GM21717 (cell line): Measurements from ENCODE around the gene ZNF837.

Experiments
- ATAC-seq: cut with Tn5 transposase; IDR thresholded peaks from one replicate; pipeline ENCODE4 v1.9.1; 2021; ENCODE audit warnings: mild to moderate bottlenecking, moderate library complexity; ENCODE audit not compliant: unreplicated experiment

ZNF837 gene

GRCh38 chr19:58372311-58373133, 8.3 kb downstream of the ZNF837 start:
- no peak for ATAC-seq

- no peak for ATAC-seq
Observed at GRCh38 chr19:58368561-58369360, 12.1 kb downstream of the ZNF837 start.

GRCh38 chr19:58367698-58368454, 13.0 kb downstream of the ZNF837 start:
- ATAC-seq: no peak

GRCh38 chr19:58366585-58367430, 14.0 kb downstream of the ZNF837 start:
- no peak for ATAC-seq

- ATAC-seq: no peak
Observed at GRCh38 chr19:58364146-58364545, 16.7 kb downstream of the ZNF837 start.

- peak; percentile 81 for ATAC-seq
Observed at GRCh38 chr19:58362272-58362994, 18.4 kb downstream of the ZNF837 start, which contains the start of gene ZNF497. TSS of gene ZNF497 (minus strand) at chr19:58362751. CDS start at chr19:58357635, 5,116 bp downstream.

GRCh38 chr19:58361900-58362271, 18.9 kb downstream of the ZNF837 start:
- ATAC-seq: no peak

GRCh38 chr19:58357481-58358145, 23.2 kb downstream of the ZNF837 start:
- ATAC-seq: no peak

GRCh38 chr19:58356766-58357480, 23.9 kb downstream of the ZNF837 start:
- ATAC-seq: no peak

- ATAC-seq: no peak
Observed at GRCh38 chr19:58355908-58356765, 24.7 kb downstream of the ZNF837 start.

GRCh38 chr19:58355215-58355796, 25.5 kb downstream of the ZNF837 start:
- no peak for ATAC-seq

GRCh38 chr19:58354478-58355030, 26.3 kb downstream of the ZNF837 start:
- no peak for ATAC-seq

GRCh38 chr19:58353717-58354477, 26.9 kb downstream of the ZNF837 start:
- ATAC-seq: no peak

GRCh38 chr19:58352760-58353671, 27.8 kb downstream of the ZNF837 start, which contains the start of gene A1BG:
TSS of gene A1BG (minus strand) at chr19:58353492. CDS start at chr19:58353437, 55 bp downstream.
- no peak for ATAC-seq
